ENCODE data around the gene PRKACA.

Gene PRKACA

GRCh38 chr19:14116525-14116917 is 1.0 kb downstream of the PRKACA start:
- DNase-seq = no peak

- DNase-seq = no peak
These were observed 1.8 kb downstream of the PRKACA start for GRCh38 chr19:14115756-14116155.

- DNase-seq = no peak
These were observed 2.7 kb downstream of the PRKACA start for GRCh38 chr19:14114854-14115253.

- DNase-seq = no peak
These were observed 3.1 kb downstream of the PRKACA start for GRCh38 chr19:14114439-14114838.

GRCh38 chr19:14113762-14114414 is 3.7 kb downstream of the PRKACA start:
- no peak for DNase-seq

GRCh38 chr19:14112809-14113385 is 4.7 kb downstream of the PRKACA start:
- DNase-seq = no peak

- no peak for DNase-seq
These were observed 5.3 kb downstream of the PRKACA start for GRCh38 chr19:14112051-14112808.

- no peak for DNase-seq
These were observed 6.1 kb downstream of the PRKACA start for GRCh38 chr19:14111486-14111885.

GRCh38 chr19:14110650-14111049 is 6.9 kb downstream of the PRKACA start:
- no peak for DNase-seq

- DNase-seq = no peak
These were observed 9.7 kb downstream of the PRKACA start for GRCh38 chr19:14107581-14108461.

GRCh38 chr19:14106840-14107239 is 10.7 kb downstream of the PRKACA start:
- DNase-seq = no peak

GRCh38 chr19:14105680-14106079 is 11.9 kb downstream of the PRKACA start:
- DNase-seq = no peak

- DNase-seq = no peak
These were observed 14.3 kb downstream of the PRKACA start for GRCh38 chr19:14103310-14103709.

- DNase-seq = no peak
These were observed 14.8 kb downstream of the PRKACA start for GRCh38 chr19:14102756-14103155.

- no peak for DNase-seq
These were observed 15.4 kb downstream of the PRKACA start for GRCh38 chr19:14102102-14102696.

GRCh38 chr19:14101003-14101545 is 16.5 kb downstream of the PRKACA start:
- DNase-seq = no peak

GRCh38 chr19:14097532-14098151 is 19.9 kb downstream of the PRKACA start:
- no peak for DNase-seq

GRCh38 chr19:14096272-14096992 is 21.1 kb downstream of the PRKACA start:
- DNase-seq = no peak

GRCh38 chr19:14094854-14095253 is 22.7 kb downstream of the PRKACA start:
- DNase-seq = no peak

GRCh38 chr19:14093117-14093823 is 24.3 kb downstream of the PRKACA start:
- no peak for DNase-seq
